Tibial nerve (tissue), 4 donors: ENCODE data around the gene PRKAG2. TPM values are rescaled to one million over a fixed set of nuclear protein-coding genes. Genes with fewer than 3 reads are reported as not detected.

Experiments
- DNase-seq, 2 donors: peaks; one replicate each; pipeline ENCODE4 v3.0.0-alpha.2; 2019; ENCODE audit warnings: low spot score in 2 of 2
- H3K27ac ChIP-seq, 4 donors: fragments of 200-600 bp; sonication (generic) in 3 of 4; one replicate each; pipeline ENCODE4 v1.5.1; 2017 to 2019; ENCODE audit warnings: mild to moderate bottlenecking in 1 of 4
- H3K27me3 ChIP-seq, 2 donors: fragments of 200-600 bp; sonication (generic) in 1 of 2; one replicate each; pipeline versions ENCODE4 v1.5.1 to v1.6.0; 2017 to 2019
- H3K36me3 ChIP-seq, 3 donors: fragments of 200-600 bp; sonication (generic); one replicate each; pipeline ENCODE4 v1.5.1; 2018 to 2019
- H3K4me1 ChIP-seq, 4 donors: fragments of 200-600 bp; sonication (generic) in 3 of 4; one replicate each; pipeline ENCODE4 v1.5.1; 2017 to 2019
- H3K4me3 ChIP-seq, 4 donors: fragments of 200-600 bp; sonication (generic) in 3 of 4; one replicate each; pipeline ENCODE4 v1.5.1; 2017 to 2019; ENCODE audit warnings: mild to moderate bottlenecking in 1 of 4, moderate library complexity in 1 of 4
- H3K9me3 ChIP-seq, 4 donors: fragments of 200-600 bp; sonication (generic) in 3 of 4; one replicate each; pipeline ENCODE4 v1.5.1; 2017 to 2019
- EP300 ChIP-seq, 2 donors: sonication (generic); formaldehyde crosslinking; IDR thresholded peaks; one replicate each; pipeline ENCODE4 v1.6.1; 2017; ENCODE audit warnings: antibody characterized with exemption in 2 of 2, mild to moderate bottlenecking in 1 of 2
- POLR2A ChIP-seq, 2 donors: fragments of 450-650 bp; IDR thresholded peaks; one replicate each; pipeline ENCODE4 v1.6.1; 2017; ENCODE audit warnings: antibody characterized with exemption in 2 of 2, mild to moderate bottlenecking in 2 of 2, moderate library complexity in 2 of 2
- WGBS, 2 donors: methylation state at CpG; one replicate each; pipeline ENCODE4 v1.1.5; 2018; 5-methylcytosine and 5-hydroxymethylcytosine counted together
- total RNA-seq, 4 donors: library from RNA; depleted of rRNA; stranded (reverse); fragments of >200 nt; gene quantifications; one replicate each; pipeline ENCODE4 v1.1.0, GENCODE V29; 2016
- TF ChIP-seq, protein P1 (sequence below), 5 experiments: fragments of 200-600 bp in 3 of 5; fragments of 450-650 bp in 2 of 5; sonication (generic) in 3 of 5; IDR thresholded peaks; one replicate each; pipeline ENCODE4 v1.5.1; 2016 to 2019; ENCODE audit warnings: antibody characterized with exemption in 5 of 5, mild to moderate bottlenecking in 3 of 5, moderate library complexity in 2 of 5

Gene PRKAG2
- total RNA-seq, 4 donors from 2014 or later: 24.5 to 82.6 (median 38.3) TPM

GRCh38 chr7:151871189-151871735 lies 5.7 kb downstream of the PRKAG2 start:
- H3K9me3 ChIP-seq: no peaks in the 10 kb centered on the region
- H3K36me3 ChIP-seq: no peaks in the 10 kb centered on the region
- TF ChIP-seq EP300 (IDR thresholded peaks at IDR 0.05): no peak
- DNase-seq: no peak
- 92 to 95% methylated on average over 13 of the region's 13 CpGs for WGBS, 2 donors
- no peak overlapping the region for H3K27ac ChIP-seq
- no peaks in the 10 kb centered on the region for H3K27me3 ChIP-seq
- H3K4me3 ChIP-seq: no peak overlapping the region
- H3K4me1 ChIP-seq: peaks cover 0 to 66% (median 17%) of the 10 kb centered on the region in 4 donors

GRCh38 chr7:151869968-151870918 lies 6.7 kb downstream of the PRKAG2 start:
- Histone ChIP-seq H3K9me3 (no peaks in the 10 kb centered on the region), H3K4me3 (no peak overlapping the region), H3K27ac (peak overlapping the region in 1 of 4 donors; percentile 84), H3K4me1 (peaks cover 0 to 65% (median 17%) of the 10 kb centered on the region in 4 donors), H3K36me3 (no peaks in the 10 kb centered on the region), H3K27me3 (no peaks in the 10 kb centered on the region)
- 75 to 80% methylated on average over 11 to 19 of the region's 24 CpGs for WGBS, 2 donors
- TF ChIP-seq, protein P1, sequence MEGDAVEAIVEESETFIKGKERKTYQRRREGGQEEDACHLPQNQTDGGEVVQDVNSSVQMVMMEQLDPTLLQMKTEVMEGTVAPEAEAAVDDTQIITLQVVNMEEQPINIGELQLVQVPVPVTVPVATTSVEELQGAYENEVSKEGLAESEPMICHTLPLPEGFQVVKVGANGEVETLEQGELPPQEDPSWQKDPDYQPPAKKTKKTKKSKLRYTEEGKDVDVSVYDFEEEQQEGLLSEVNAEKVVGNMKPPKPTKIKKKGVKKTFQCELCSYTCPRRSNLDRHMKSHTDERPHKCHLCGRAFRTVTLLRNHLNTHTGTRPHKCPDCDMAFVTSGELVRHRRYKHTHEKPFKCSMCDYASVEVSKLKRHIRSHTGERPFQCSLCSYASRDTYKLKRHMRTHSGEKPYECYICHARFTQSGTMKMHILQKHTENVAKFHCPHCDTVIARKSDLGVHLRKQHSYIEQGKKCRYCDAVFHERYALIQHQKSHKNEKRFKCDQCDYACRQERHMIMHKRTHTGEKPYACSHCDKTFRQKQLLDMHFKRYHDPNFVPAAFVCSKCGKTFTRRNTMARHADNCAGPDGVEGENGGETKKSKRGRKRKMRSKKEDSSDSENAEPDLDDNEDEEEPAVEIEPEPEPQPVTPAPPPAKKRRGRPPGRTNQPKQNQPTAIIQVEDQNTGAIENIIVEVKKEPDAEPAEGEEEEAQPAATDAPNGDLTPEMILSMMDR (IDR thresholded peaks at IDR 0.05): no peak
- TF ChIP-seq EP300 (IDR thresholded peaks at IDR 0.05) (no peak), POLR2A (IDR thresholded peaks at IDR 0.05) (no peak)
- no peak for DNase-seq

GRCh38 chr7:151869455-151869854 lies 7.5 kb downstream of the PRKAG2 start:
- H3K4me1 ChIP-seq: peaks cover 0 to 57% (median 14%) of the 10 kb centered on the region in 4 donors
- H3K4me3 ChIP-seq: no peak overlapping the region
- peak overlapping the region in 2 of 4 donors; percentile 58 to 84 for H3K27ac ChIP-seq
- no peaks in the 10 kb centered on the region for H3K27me3 ChIP-seq
- no peaks in the 10 kb centered on the region for H3K9me3 ChIP-seq
- WGBS, 2 donors: 77 to 95% methylated on average over 11 to 13 of the region's 13 CpGs
- no peak for TF ChIP-seq POLR2A (IDR thresholded peaks at IDR 0.05)
- TF ChIP-seq EP300 (IDR thresholded peaks at IDR 0.05): no peak
- TF ChIP-seq, protein P1 (IDR thresholded peaks at IDR 0.05): no peak
- no peak for DNase-seq
- H3K36me3 ChIP-seq: no peaks in the 10 kb centered on the region

DNA sequence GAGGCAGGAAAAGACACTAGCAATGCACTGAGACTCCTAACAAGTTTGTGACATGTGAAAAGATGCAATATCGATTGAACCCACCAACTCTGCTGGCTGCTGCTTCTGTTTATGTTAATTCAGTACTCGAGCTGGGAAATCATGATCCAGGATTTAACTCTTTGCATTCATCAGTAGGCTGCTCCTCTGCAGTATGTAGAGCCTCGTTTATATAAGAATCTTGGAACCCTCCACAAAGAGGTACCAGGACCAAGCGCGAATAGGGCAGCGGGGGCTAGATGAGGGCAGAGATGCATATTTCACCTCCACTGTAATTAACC lies 7.8 kb downstream of the PRKAG2 start:
- Histone ChIP-seq H3K36me3 (no peaks in the 10 kb centered on the region), H3K27me3 (no peaks in the 10 kb centered on the region), H3K4me1 (peaks cover 0 to 56% (median 13%) of the 10 kb centered on the region in 4 donors), H3K4me3 (peak overlapping the region in 1 of 4 donors; percentile 19), H3K9me3 (no peaks in the 10 kb centered on the region), H3K27ac (peak overlapping the region in 3 of 4 donors; percentile 58 to 84 (median 62))
- TF ChIP-seq POLR2A (IDR thresholded peaks at IDR 0.05) (no peak), EP300 (IDR thresholded peaks at IDR 0.05) (no peak)
- TF ChIP-seq, protein P1 (IDR thresholded peaks at IDR 0.05): no peak
- WGBS, 2 donors: 46 to 49% methylated on average over 6 of the region's 6 CpGs
- DNase-seq: no peak

- peak overlapping the region in 3 of 4 donors; percentile 58 to 84 (median 62) for H3K27ac ChIP-seq
- DNase-seq: no peak
- H3K36me3 ChIP-seq: no peaks in the 10 kb centered on the region
- H3K27me3 ChIP-seq: no peaks in the 10 kb centered on the region
- H3K4me3 ChIP-seq: peak overlapping the region in 1 of 4 donors; percentile 19
- H3K4me1 ChIP-seq: peaks cover 0 to 56% (median 13%) of the 10 kb centered on the region in 4 donors
- TF ChIP-seq, protein P1 (IDR thresholded peaks at IDR 0.05): no peak
- TF ChIP-seq POLR2A (IDR thresholded peaks at IDR 0.05) (no peak), EP300 (IDR thresholded peaks at IDR 0.05) (no peak)
- H3K9me3 ChIP-seq: no peaks in the 10 kb centered on the region
- 31 to 34% methylated on average over 23 of the region's 23 CpGs for WGBS, 2 donors
These were observed 8.4 kb downstream of the PRKAG2 start for GRCh38 chr7:151868396-151869108.
